HepG2 (cell line): Measurements from ENCODE around the gene SIRT7. TPM values are rescaled to one million over a fixed set of nuclear protein-coding genes. Genes with fewer than 3 reads are reported as not detected.

ENCODE experiments used
- ASH2L ChIP-seq: fragments of 300-600, 200-600 bp; sonication (generic); IDR thresholded peaks from 2 replicates; pipeline ENCODE4 v1.7.0; 2017; ENCODE audit warnings: low read depth, mild to moderate bottlenecking, moderate library complexity, mixed read lengths, low read length; ENCODE audit not compliant: insufficient read length
- ATF4 ChIP-seq, 2 experiments: fragments of 450-650 bp in 1 of 2; sonication (generic) in 1 of 2; formaldehyde crosslinking; IDR thresholded peaks; 2 replicates each; pipeline versions ENCODE4 v1.5.0 to v1.8.0; 2020 to 2022; ENCODE audit warnings: mild to moderate bottlenecking in 1 of 2, missing genetic modification reagents in 1 of 2
- DR1 ChIP-seq: sonication (generic); formaldehyde crosslinking; IDR thresholded peaks from 2 replicates; pipeline ENCODE4 v1.8.0; 2021; ENCODE audit warnings: mild to moderate bottlenecking, missing genetic modification reagents, inconsistent platforms
- HDAC2 ChIP-seq: sonication (generic); formaldehyde crosslinking; IDR thresholded peaks from 2 replicates; pipeline ENCODE4 v1.4.0; 2020; ENCODE audit warnings: missing genetic modification reagents
- IRF9 ChIP-seq: sonication (generic); formaldehyde crosslinking; IDR thresholded peaks from 2 replicates; pipeline ENCODE4 v1.8.0; 2022; ENCODE audit warnings: missing genetic modification reagents, mild to moderate bottlenecking, borderline replicate concordance
- KAT7 ChIP-seq: IDR thresholded peaks from 2 replicates; pipeline ENCODE4 v1.6.1; 2018; ENCODE audit warnings: borderline replicate concordance, missing compliant biosample characterization
- KDM1A ChIP-seq: IDR thresholded peaks from 2 replicates; pipeline ENCODE4 v1.6.1; 2016; ENCODE audit warnings: missing compliant biosample characterization
- MEIS1 ChIP-seq: sonication (generic); formaldehyde crosslinking; IDR thresholded peaks from 2 replicates; pipeline ENCODE4 v1.9.0; 2021; ENCODE audit warnings: mild to moderate bottlenecking, missing genetic modification reagents, moderate library complexity, borderline replicate concordance
- NR0B2 ChIP-seq: sonication (generic); formaldehyde crosslinking; IDR thresholded peaks from 2 replicates; pipeline ENCODE4 v1.4.0; 2020; ENCODE audit warnings: mild to moderate bottlenecking, missing genetic modification reagents
- PAF1 ChIP-seq: IDR thresholded peaks from 2 replicates; pipeline ENCODE4 v1.6.1; 2016; ENCODE audit warnings: missing genetic modification reagents, missing compliant biosample characterization
- PLRG1 ChIP-seq: fragments of 450-650 bp; conservative IDR thresholded peaks from 2 replicates; pipeline ENCODE4 v1.6.1; 2016
- ZNF205 ChIP-seq: IDR thresholded peaks from 2 replicates; pipeline ENCODE4 v1.6.1; 2018; ENCODE audit warnings: missing biosample characterization, missing genetic modification reagents
- ZNF512B ChIP-seq: sonication (generic); formaldehyde crosslinking; IDR thresholded peaks from 2 replicates; pipeline ENCODE4 v1.5.1; 2020; ENCODE audit warnings: missing genetic modification reagents, mild to moderate bottlenecking, borderline replicate concordance
- ZNF546 ChIP-seq: sonication (generic); formaldehyde crosslinking; conservative IDR thresholded peaks from 2 replicates; pipeline ENCODE4 v1.8.1; 2023; ENCODE audit warnings: mild to moderate bottlenecking, missing genetic modification reagents
- ZNF609 ChIP-seq: sonication (generic); formaldehyde crosslinking; IDR thresholded peaks from 2 replicates; pipeline ENCODE4 v1.4.0; 2020; ENCODE audit warnings: mild to moderate bottlenecking, missing genetic modification reagents, borderline replicate concordance
- ZNF7 ChIP-seq: IDR thresholded peaks from 2 replicates; pipeline ENCODE4 v1.6.1; 2016; ENCODE audit warnings: missing biosample characterization, missing genetic modification reagents
- ZSCAN12 ChIP-seq: sonication (generic); formaldehyde crosslinking; IDR thresholded peaks from 2 replicates; pipeline ENCODE4 v1.9.0; 2021; ENCODE audit warnings: mild to moderate bottlenecking, missing genetic modification reagents
- polyA plus RNA-seq, 8 experiments: library from polyadenylated mRNA; depleted of rRNA in 3 of 8; stranded (reverse) in 7 of 8; unstranded in 1 of 8; fragments of >200 nt; fragmentation: Illumina TruSeq in 4 of 8; extraction: Trizol in 4 of 8; gene quantifications; 2 replicates each; pipeline versions ENCODE4 v1.2.1 to v1.2.3, GENCODE V29; 2011 to 2016; ENCODE audit warnings: low read depth in 4 of 8, missing spikeins in 1 of 8, mixed read lengths in 1 of 8; ENCODE audit not compliant: insufficient read depth in 1 of 8
- total RNA-seq, 5 experiments: library from RNA; depleted of rRNA; stranded (reverse); fragments of >200 nt; fragmentation: Illumina TruSeq; extraction: Trizol; gene quantifications; 2 replicates each; pipeline ENCODE4 v1.2.3, GENCODE V29; 2016; ENCODE audit warnings: low read depth in 1 of 5

SIRT7 gene
- total and polyA plus RNA-seq, 2 of the 13 experiments (the other 11 are each of a cell fraction or from before 2014, with no cell fraction given): 8.3 to 24.8 TPM

- TF ChIP-seq ATF4 (CRISPR knock-in tag; IDR thresholded peaks at IDR 0.05): peak in 1 of 2 experiments; percentile 55; a peak in 1 of 4 replicates
- no peak for TF ChIP-seq KDM1A (CRISPR knock-in tag)
- peak; percentile 91 for TF ChIP-seq NR0B2 (CRISPR knock-in tag)
- TF ChIP-seq ZNF546: peak; percentile 96
- peak; percentile 88 for TF ChIP-seq ZNF609 (CRISPR knock-in tag)
- TF ChIP-seq ZSCAN12: peak; percentile 16; the same call in 1 of the 2 replicates
- TF ChIP-seq PLRG1: no peak
- TF ChIP-seq KAT7 (CRISPR knock-in tag): peak; percentile 85; the same call in 1 of the 2 replicates
- TF ChIP-seq DR1 (CRISPR knock-in tag): peak; percentile 79; the same call in 1 of the 2 replicates
- 0 out of 2 replicates have a peak, but pooled peaks have one; percentile 32 for TF ChIP-seq ZNF512B (CRISPR knock-in tag)
- TF ChIP-seq PAF1 (CRISPR knock-in tag): no peak; the same call in 1 of the 2 replicates
- TF ChIP-seq ASH2L: peak; percentile 26
- TF ChIP-seq IRF9 (CRISPR knock-in tag): peak; percentile 89; the same call in 1 of the 2 replicates
- TF ChIP-seq HDAC2 (CRISPR knock-in tag): peak; percentile 96
- 0 out of 2 replicates have a peak, but pooled peaks have one; percentile 42 for TF ChIP-seq ZNF7
- peak; percentile 74 for TF ChIP-seq MEIS1 (CRISPR knock-in tag)
- peak; percentile 97 for TF ChIP-seq ZNF205 (CRISPR knock-in tag)
Measured at GRCh38 chr17:81966343-81967243, 48.6 kb upstream of the SIRT7 start (continued).
